Tibial nerve (tissue), 4 donors: ENCODE measurements around the gene RPS25. TPM values are rescaled to one million over a fixed set of nuclear protein-coding genes. Genes with fewer than 3 reads are reported as not detected.
"Not testable (repeated sequence)": the region's sequence is repeated elsewhere in the genome, so short reads cannot be mapped to it uniquely, and the experiment has no call there.

ENCODE experiments used
- DNase-seq, 2 donors: peaks; one replicate each; pipeline ENCODE4 v3.0.0-alpha.2; 2019; ENCODE audit warnings: low spot score in 2 of 2
- H3K27ac ChIP-seq, 4 donors: fragments of 200-600 bp; sonication (generic) in 3 of 4; one replicate each; pipeline ENCODE4 v1.5.1; 2017 to 2019; ENCODE audit warnings: mild to moderate bottlenecking in 1 of 4
- H3K27me3 ChIP-seq, 2 donors: fragments of 200-600 bp; sonication (generic) in 1 of 2; one replicate each; pipeline versions ENCODE4 v1.5.1 to v1.6.0; 2017 to 2019
- H3K36me3 ChIP-seq, 3 donors: fragments of 200-600 bp; sonication (generic); one replicate each; pipeline ENCODE4 v1.5.1; 2018 to 2019
- H3K4me1 ChIP-seq, 4 donors: fragments of 200-600 bp; sonication (generic) in 3 of 4; one replicate each; pipeline ENCODE4 v1.5.1; 2017 to 2019
- H3K4me3 ChIP-seq, 4 donors: fragments of 200-600 bp; sonication (generic) in 3 of 4; one replicate each; pipeline ENCODE4 v1.5.1; 2017 to 2019; ENCODE audit warnings: mild to moderate bottlenecking in 1 of 4, moderate library complexity in 1 of 4
- H3K9me3 ChIP-seq, 4 donors: fragments of 200-600 bp; sonication (generic) in 3 of 4; one replicate each; pipeline ENCODE4 v1.5.1; 2017 to 2019
- EP300 ChIP-seq, 2 donors: sonication (generic); formaldehyde crosslinking; IDR thresholded peaks; one replicate each; pipeline ENCODE4 v1.6.1; 2017; ENCODE audit warnings: antibody characterized with exemption in 2 of 2, mild to moderate bottlenecking in 1 of 2
- POLR2A ChIP-seq, 2 donors: fragments of 450-650 bp; IDR thresholded peaks; one replicate each; pipeline ENCODE4 v1.6.1; 2017; ENCODE audit warnings: antibody characterized with exemption in 2 of 2, mild to moderate bottlenecking in 2 of 2, moderate library complexity in 2 of 2
- WGBS, 2 donors: methylation state at CpG; one replicate each; pipeline ENCODE4 v1.1.5; 2018; 5-methylcytosine and 5-hydroxymethylcytosine counted together
- total RNA-seq, 4 donors: library from RNA; depleted of rRNA; stranded (reverse); fragments of >200 nt; gene quantifications; one replicate each; pipeline ENCODE4 v1.1.0, GENCODE V29; 2016
- TF ChIP-seq, protein P1 (sequence below), 5 experiments: fragments of 200-600 bp in 3 of 5; fragments of 450-650 bp in 2 of 5; sonication (generic) in 3 of 5; IDR thresholded peaks; one replicate each; pipeline ENCODE4 v1.5.1; 2016 to 2019; ENCODE audit warnings: antibody characterized with exemption in 5 of 5, mild to moderate bottlenecking in 3 of 5, moderate library complexity in 2 of 5

The RPS25 gene
- total RNA-seq, 4 donors from 2014 or later = 1,034 to 1,871 (median 1,524) TPM

DNA sequence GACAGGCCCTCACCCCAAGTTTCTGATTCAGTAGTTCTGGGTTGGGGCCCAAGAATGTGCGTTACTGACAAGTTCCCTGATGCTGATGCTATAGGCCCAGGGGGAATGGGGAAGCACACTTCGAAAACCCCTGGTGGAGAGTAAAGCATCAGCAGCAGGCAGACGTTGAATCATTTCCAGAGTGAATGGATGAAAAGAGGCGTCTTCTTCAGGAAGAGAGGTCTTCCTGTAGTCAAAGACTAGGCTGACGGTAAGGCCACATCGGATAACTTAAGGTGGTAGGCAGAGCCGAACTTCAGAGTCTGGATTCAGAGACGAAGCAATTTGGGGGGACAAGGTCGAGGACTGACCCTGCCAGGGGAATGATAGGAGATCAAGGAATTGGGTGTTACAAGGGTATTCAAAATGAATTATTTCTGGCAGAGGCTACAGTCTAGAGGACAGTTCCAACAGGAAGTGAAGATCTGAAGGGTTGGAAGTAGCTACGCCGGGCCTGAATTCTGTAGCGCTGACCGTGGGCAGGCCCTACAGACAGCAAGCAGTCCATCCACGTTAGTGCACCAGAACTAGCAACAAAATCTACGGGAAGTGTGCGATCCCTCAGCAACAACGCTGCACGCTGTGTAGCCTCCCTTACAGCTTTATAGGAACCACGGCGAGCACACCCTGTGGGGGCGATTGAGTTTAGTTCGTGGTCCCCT is 21.1 kb downstream of the RPS25 start:
- Histone ChIP-seq H3K4me1 (peaks cover 0 to 34% (median 20%) of the 10 kb centered on the region in 4 donors), H3K27ac (peak overlapping the region in 3 of 4 donors; percentile 68 to 92 (median 89)), H3K4me3 (peak overlapping the region; percentile 83 to 96 (median 92)), H3K27me3 (no peaks in the 10 kb centered on the region), H3K9me3 (no peaks in the 10 kb centered on the region), H3K36me3 (peaks cover 0 to 31% (median 6%) of the 10 kb centered on the region in 3 donors)
- WGBS, 2 donors = 9% methylated on average over 22 of the region's 22 CpGs
- TF ChIP-seq EP300 (IDR thresholded peaks at IDR 0.05) = no peak
- TF ChIP-seq, protein P1, sequence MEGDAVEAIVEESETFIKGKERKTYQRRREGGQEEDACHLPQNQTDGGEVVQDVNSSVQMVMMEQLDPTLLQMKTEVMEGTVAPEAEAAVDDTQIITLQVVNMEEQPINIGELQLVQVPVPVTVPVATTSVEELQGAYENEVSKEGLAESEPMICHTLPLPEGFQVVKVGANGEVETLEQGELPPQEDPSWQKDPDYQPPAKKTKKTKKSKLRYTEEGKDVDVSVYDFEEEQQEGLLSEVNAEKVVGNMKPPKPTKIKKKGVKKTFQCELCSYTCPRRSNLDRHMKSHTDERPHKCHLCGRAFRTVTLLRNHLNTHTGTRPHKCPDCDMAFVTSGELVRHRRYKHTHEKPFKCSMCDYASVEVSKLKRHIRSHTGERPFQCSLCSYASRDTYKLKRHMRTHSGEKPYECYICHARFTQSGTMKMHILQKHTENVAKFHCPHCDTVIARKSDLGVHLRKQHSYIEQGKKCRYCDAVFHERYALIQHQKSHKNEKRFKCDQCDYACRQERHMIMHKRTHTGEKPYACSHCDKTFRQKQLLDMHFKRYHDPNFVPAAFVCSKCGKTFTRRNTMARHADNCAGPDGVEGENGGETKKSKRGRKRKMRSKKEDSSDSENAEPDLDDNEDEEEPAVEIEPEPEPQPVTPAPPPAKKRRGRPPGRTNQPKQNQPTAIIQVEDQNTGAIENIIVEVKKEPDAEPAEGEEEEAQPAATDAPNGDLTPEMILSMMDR (IDR thresholded peaks at IDR 0.05) = no peak
- no peak for TF ChIP-seq POLR2A (IDR thresholded peaks at IDR 0.05)
- DNase-seq = no peak

DNA sequence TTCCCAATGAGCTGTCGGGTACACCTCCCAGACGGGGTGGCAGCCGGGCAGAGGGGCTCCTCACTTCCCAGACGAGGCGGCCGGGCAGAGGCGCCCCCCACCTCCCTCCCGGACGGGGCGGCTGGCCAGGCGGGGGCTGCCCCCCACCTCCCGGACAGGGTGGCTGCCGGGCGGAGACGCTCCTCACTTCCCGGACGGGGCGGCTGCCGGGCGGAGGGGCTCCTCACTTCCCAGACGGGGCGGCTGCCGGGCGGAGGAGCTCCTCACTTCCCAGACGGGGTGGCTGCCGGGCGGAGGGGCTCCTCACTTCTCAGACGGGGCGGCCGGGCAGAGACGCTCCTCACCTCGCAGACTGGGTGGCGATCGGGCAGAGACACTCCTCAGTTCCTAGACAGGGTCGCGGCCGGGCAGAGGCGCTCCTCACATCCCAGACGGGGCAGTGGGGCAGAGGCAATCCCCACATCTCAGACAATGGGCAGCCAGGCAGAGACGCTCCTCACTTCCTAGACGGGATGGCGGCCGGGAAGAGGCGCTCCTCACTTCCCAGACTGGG is 26.6 kb downstream of the RPS25 start:
- H3K9me3 ChIP-seq, H3K27me3 ChIP-seq, H3K36me3 ChIP-seq, DNase-seq, H3K4me3 ChIP-seq, H3K4me1 ChIP-seq, H3K27ac ChIP-seq: not testable (repeated sequence)
- 92 to 96% methylated on average over 36 to 38 of the region's 44 CpGs for WGBS, 2 donors

DNA sequence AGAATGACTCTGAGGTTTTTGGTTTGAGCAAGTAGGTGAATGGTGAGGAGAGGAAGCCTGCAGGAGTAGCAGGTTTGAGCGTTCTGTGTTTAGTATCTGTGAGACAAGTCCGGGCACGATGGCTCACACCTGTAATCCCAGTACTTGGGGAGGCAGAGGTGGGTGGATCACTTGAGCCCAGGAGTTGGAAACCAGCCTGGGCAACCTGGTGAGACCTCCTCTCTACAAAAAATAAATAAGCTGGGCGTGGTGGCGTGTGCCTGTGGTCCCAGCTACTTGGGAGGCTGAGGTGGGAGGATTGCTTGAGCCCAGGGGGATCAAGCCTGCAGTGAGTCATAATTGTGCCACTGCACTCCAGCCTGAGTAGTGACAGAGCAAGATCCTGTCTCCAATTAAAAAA is 29.9 kb downstream of the RPS25 start:
- no peaks in the 10 kb centered on the region for H3K9me3 ChIP-seq
- DNase-seq = no peak
- WGBS, 2 donors = 90 to 96% methylated on average over 5 of the region's 5 CpGs
- H3K36me3 ChIP-seq = peaks cover 0 to 5% (median 0%) of the 10 kb centered on the region in 3 donors
- no peak overlapping the region for H3K4me3 ChIP-seq
- TF ChIP-seq POLR2A (IDR thresholded peaks at IDR 0.05) (no peak), EP300 (IDR thresholded peaks at IDR 0.05) (no peak)
- TF ChIP-seq, protein P1 (IDR thresholded peaks at IDR 0.05) = no peak
- H3K4me1 ChIP-seq = no peaks in the 10 kb centered on the region
- H3K27ac ChIP-seq = no peak overlapping the region
- no peaks in the 10 kb centered on the region for H3K27me3 ChIP-seq

DNA sequence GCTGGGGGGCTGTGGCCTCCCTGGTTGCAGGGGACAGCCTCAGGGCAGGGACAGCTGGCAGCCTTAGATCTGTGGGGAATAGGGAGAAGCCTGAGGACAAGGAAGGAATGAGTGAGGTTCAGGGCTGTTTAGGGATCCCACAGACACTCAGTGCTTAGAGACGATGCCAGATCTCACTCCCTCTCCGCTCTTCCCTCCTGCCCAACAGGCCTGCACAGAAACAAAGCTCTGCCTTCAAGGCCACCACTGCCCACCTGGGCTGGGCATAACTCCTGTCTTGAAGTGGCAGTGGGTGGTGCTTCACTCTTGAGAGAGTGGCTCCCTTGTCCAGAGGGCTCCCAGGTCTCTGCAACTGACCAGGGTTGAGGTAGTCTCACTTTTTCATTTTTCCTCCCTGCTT is 33.3 kb downstream of the RPS25 start:
- Histone ChIP-seq H3K9me3 (no peaks in the 10 kb centered on the region), H3K4me1 (peaks cover 0 to 12% (median 3%) of the 10 kb centered on the region in 4 donors), H3K27me3 (no peaks in the 10 kb centered on the region), H3K27ac (no peak overlapping the region), H3K36me3 (no peaks in the 10 kb centered on the region), H3K4me3 (no peak overlapping the region)
- no peak for DNase-seq
- WGBS, 2 donors = 56 to 70% methylated on average over 2 of the region's 2 CpGs
- TF ChIP-seq EP300 (IDR thresholded peaks at IDR 0.05) (no peak), POLR2A (IDR thresholded peaks at IDR 0.05) (no peak)
- TF ChIP-seq, protein P1 (IDR thresholded peaks at IDR 0.05) = no peak

DNA sequence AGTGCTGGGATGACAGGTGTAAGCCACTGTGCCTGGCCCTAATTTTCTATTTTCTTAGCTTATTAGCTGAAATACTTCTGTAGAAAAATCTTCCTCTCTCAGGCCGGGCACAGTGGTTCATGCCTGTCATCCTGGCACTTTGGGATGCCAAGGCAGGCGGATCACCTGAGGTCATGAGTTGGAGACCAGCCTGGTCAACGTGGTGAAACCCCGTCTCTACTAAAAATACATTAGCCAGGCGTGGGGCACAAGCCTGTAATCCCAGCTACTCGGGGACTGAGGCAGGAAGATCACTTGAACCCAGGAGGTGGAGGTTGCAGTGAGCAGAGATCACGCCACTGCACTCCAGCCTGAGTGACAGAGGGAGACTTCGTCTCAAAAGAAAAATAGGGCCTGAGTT is 33.8 kb downstream of the RPS25 start:
- H3K27me3 ChIP-seq, H3K27ac ChIP-seq, H3K9me3 ChIP-seq, H3K36me3 ChIP-seq, DNase-seq, H3K4me3 ChIP-seq: not testable (repeated sequence)
- 69 to 74% methylated on average over 7 to 8 of the region's 8 CpGs for WGBS, 2 donors
- H3K4me1 ChIP-seq = peaks cover 0 to 17% (median 5%) of the 10 kb centered on the region in 4 donors

DNA sequence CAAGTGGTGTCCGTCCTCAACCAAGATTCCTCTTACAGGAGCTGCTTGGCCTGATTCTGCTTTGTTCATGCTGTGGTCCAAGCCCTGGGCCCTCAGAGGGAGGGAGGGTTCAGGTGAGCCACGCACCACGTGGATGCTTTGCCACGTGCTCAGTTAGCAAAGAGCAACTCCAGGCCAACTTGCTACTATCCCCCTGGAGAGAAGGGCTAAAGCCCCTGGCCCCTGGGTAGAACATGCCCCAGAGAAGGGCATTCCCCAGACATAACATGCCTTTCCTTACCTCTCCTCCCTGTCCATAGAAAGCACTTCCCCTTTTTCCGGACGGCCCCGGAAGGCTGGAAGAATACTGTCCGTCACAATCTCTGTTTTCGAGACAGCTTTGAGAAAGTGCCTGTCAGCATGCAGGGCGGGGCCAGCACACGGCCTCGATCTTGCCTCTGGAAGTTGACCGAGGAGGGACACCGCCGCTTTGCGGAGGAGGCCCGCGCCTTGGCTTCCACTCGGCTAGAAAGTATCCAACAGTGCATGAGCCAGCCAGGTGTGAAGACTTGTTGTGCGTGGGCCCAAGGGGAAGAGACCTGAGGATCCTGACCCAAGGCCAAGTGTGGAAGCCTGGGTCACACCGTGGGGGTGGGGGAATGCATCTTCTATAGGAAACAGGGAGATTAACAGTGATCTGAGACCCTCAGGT is 37.8 kb downstream of the RPS25 start:
- Histone ChIP-seq H3K27me3 (peaks cover 0 to 12% of the 10 kb centered on the region in 2 donors), H3K36me3 (no peaks in the 10 kb centered on the region), H3K27ac (no peak overlapping the region), H3K4me1 (peaks cover 0 to 17% (median 5%) of the 10 kb centered on the region in 4 donors), H3K4me3 (peak overlapping the region in 2 of 4 donors; percentile 16 to 34), H3K9me3 (no peaks in the 10 kb centered on the region)
- 20 to 21% methylated on average over 20 to 21 of the region's 21 CpGs for WGBS, 2 donors
- TF ChIP-seq POLR2A (IDR thresholded peaks at IDR 0.05) = peak in 1 of 2 donors; percentile 12
- no peak for TF ChIP-seq EP300 (IDR thresholded peaks at IDR 0.05)
- TF ChIP-seq, protein P1 (IDR thresholded peaks at IDR 0.05) = no peak
- peak in 1 of 2 donors; percentile 23 for DNase-seq
